ENCODE data around the gene PDZK1IP1. TPM values are rescaled to one million over a fixed set of nuclear protein-coding genes. Genes with fewer than 3 reads are reported as not detected.

The PDZK1IP1 gene
- total RNA-seq, 2 donors from 2014 or later: not detected

DNA sequence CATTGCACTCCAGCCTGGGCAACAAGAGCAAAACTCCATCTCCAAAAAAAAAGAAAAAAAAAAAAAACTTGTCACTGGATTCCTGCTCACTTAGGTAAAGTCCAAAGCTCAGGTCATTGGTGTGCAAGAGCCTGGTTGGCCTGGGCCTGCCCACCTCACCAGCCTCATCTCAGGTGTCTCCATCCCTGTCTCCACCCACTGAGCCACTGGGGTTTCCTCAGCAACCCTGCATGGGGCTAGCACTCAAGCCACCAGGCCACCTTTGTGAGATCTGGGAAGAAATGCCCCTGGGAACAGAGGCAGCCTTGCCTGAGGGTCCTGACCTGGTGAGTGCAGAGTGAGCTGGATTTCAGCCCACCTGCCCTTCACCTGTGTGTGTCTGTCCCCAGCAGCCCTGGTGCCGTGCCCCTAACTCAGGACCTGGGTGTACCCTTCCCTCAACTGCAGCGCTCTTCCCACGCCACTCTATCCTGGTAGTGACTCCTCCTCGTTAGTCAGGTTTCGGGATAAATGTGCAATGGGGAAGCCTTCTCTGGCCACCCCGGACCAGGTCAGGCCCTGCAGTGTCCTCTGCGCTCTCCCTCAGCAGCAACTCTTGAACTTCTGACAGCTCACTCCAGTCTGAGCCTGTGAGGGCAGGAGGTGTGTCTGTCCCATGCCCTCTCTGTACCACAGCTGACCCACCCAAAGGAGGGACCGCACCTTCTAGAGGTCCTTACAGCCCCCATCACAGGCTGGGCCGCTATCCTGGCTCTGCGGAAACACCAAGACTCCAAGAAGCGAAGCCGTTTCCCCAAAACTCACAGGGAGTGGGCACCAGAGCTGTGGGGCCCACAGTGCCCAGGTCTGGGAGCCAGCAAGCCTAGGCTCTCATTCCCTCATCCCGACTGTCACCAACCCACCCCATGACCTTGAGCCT, 3.3 kb downstream of the PDZK1IP1 start:
- H3K36me3 Mint-ChIP-seq (ENCODE audit: low read depth): no peaks in the 10 kb centered on the region
- H3K36me3 ChIP-seq (ENCODE audit: control insufficient read depth, insufficient read depth, low read length): no peaks in the 10 kb centered on the region
- H3K9me3 ChIP-seq (ENCODE audit: control insufficient read depth, low read length): no peaks in the 10 kb centered on the region
- peaks cover 5% of the 10 kb centered on the region for H3K9me3 Mint-ChIP-seq
- H3K9ac ChIP-seq (ENCODE audit: extremely low read depth, low read length, poor library complexity, severe bottlenecking): no peak overlapping the region
- no peak overlapping the region for H3K27ac ChIP-seq (ENCODE audit: low read depth, low read length)
- H3K4me1 ChIP-seq (ENCODE audit: control insufficient read depth, insufficient read depth, low read length): no peaks in the 10 kb centered on the region
- no peak overlapping the region for H3K27ac Mint-ChIP-seq
- peaks cover 12% of the 10 kb centered on the region for H3K4me1 Mint-ChIP-seq
- no peak overlapping the region for H3K4me3 Mint-ChIP-seq
- TF ChIP-seq, protein P1, sequence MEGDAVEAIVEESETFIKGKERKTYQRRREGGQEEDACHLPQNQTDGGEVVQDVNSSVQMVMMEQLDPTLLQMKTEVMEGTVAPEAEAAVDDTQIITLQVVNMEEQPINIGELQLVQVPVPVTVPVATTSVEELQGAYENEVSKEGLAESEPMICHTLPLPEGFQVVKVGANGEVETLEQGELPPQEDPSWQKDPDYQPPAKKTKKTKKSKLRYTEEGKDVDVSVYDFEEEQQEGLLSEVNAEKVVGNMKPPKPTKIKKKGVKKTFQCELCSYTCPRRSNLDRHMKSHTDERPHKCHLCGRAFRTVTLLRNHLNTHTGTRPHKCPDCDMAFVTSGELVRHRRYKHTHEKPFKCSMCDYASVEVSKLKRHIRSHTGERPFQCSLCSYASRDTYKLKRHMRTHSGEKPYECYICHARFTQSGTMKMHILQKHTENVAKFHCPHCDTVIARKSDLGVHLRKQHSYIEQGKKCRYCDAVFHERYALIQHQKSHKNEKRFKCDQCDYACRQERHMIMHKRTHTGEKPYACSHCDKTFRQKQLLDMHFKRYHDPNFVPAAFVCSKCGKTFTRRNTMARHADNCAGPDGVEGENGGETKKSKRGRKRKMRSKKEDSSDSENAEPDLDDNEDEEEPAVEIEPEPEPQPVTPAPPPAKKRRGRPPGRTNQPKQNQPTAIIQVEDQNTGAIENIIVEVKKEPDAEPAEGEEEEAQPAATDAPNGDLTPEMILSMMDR (conservative IDR thresholded peaks at IDR 0.05): no peak
- 93 to 97% methylated on average over 10 to 13 of the region's 13 CpGs for WGBS, 2 experiments (ENCODE audit: insufficient coverage in 1 of 2, insufficient read length in 1 of 2)
- H3K27me3 Mint-ChIP-seq (ENCODE audit: insufficient read depth): peaks cover 28% of the 10 kb centered on the region
- no peaks in the 10 kb centered on the region for H3K27me3 ChIP-seq (ENCODE audit: control insufficient read depth, insufficient read depth, low read length, poor library complexity, severe bottlenecking)
- DNase-seq: peak; percentile 51
- no peak overlapping the region for H3K4me3 ChIP-seq (ENCODE audit: low read length)

DNA sequence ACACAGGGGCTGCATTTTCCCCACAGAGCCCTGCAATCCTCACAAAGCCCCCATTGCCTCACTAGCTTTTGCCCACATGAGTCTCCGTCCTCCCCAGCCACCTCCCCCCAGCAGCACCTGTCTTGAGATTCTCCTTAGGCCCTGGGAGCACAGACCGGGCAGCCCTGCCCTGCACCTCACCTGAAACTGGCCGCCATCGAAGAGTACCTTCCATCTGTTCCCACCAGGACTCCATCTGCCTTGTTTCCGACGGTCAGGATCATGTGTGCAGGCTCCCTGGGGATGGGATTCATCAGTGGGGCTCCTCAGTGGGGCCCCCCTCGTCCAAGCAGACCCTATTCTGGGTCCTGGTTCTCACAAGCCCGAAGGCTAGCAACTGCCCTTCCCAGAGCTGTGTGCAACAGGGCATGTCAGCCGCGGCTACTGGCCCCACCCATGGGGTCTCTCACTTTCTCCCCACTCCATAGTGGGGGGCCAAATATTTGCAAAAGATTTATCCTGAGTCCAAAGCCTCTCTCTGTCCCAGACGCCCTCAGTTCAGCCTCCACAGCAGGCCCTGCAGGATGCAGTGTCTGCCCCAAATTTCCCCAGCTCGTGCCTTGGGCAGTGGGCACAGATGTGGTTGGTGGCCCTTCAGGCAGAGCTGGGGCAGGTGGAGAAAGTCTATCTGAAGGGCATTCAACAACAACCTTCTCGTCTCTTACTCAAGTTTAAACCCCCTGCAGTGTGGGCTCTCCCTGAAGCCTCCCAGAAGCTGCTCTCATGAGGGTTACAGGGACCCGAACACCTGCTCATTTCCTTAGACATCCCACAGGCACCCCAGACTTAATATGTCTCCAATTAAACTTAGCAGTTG, 4.8 kb downstream of the PDZK1IP1 start:
- Histone ChIP-seq H3K4me1 (ENCODE audit: control insufficient read depth, insufficient read depth, low read length) (no peaks in the 10 kb centered on the region), H3K27ac (ENCODE audit: low read depth, low read length) (no peak overlapping the region), H3K36me3 (ENCODE audit: control insufficient read depth, insufficient read depth, low read length) (no peaks in the 10 kb centered on the region), H3K9ac (ENCODE audit: extremely low read depth, low read length, poor library complexity, severe bottlenecking) (no peak overlapping the region), H3K4me3 (ENCODE audit: low read length) (no peak overlapping the region), H3K27me3 (ENCODE audit: control insufficient read depth, insufficient read depth, low read length, poor library complexity, severe bottlenecking) (peaks cover 8% of the 10 kb centered on the region), H3K9me3 (ENCODE audit: control insufficient read depth, low read length) (no peaks in the 10 kb centered on the region)
- Mint-ChIP-seq H3K36me3 (ENCODE audit: low read depth) (no peaks in the 10 kb centered on the region), H3K9me3 (peaks cover 5% of the 10 kb centered on the region), H3K27ac (no peak overlapping the region), H3K4me1 (peaks cover 6% of the 10 kb centered on the region), H3K27me3 (ENCODE audit: insufficient read depth) (peaks cover 41% of the 10 kb centered on the region), H3K4me3 (no peak overlapping the region)
- DNase-seq: no peak
- 85 to 87% methylated on average over 9 to 14 of the region's 14 CpGs for WGBS, 2 experiments (ENCODE audit: insufficient coverage in 1 of 2, insufficient read length in 1 of 2)
- TF ChIP-seq, protein P1 (conservative IDR thresholded peaks at IDR 0.05): no peak

DNA sequence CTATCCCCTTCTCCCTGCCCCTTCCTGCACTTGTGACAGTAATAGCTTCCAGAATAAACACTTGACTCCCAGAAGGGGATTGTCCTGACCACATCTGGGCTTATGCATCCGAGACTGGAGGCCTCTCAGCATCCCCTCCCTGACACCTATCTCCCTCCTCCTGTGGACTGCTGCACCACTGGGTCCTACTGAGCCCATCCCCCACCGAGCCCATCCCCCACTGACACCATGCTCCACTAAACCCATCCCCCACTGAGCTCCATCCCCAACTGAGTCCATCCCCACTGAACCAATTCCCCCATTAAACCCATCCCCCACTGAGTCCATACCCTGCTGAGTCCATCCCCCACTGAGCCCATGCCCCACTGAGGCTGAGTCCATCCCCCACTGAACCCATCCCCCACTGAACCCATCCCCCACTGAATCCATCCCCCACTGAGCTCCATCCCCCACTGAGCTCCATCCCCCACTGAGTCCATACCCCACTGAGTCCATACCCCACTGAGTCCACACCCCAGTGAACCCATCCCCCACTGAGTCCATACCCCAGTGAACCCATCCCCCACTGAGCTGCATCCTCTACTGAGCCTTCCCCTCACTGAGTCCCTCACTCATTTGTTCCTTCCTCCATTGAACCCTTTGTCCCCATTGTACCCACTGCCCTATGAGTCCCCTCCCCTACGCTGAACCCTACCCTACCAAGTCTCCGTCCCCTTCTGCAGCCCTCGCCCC, 5.6 kb downstream of the PDZK1IP1 start:
- TF ChIP-seq, protein P1 (conservative IDR thresholded peaks at IDR 0.05): no peak
- H3K4me3 Mint-ChIP-seq: no peak overlapping the region
- Histone ChIP-seq H3K9ac (ENCODE audit: extremely low read depth, low read length, poor library complexity, severe bottlenecking) (no peak overlapping the region), H3K4me1 (ENCODE audit: control insufficient read depth, insufficient read depth, low read length) (no peaks in the 10 kb centered on the region), H3K9me3 (ENCODE audit: control insufficient read depth, low read length) (no peaks in the 10 kb centered on the region), H3K36me3 (ENCODE audit: control insufficient read depth, insufficient read depth, low read length) (no peaks in the 10 kb centered on the region), H3K27ac (ENCODE audit: low read depth, low read length) (no peak overlapping the region), H3K4me3 (ENCODE audit: low read length) (no peak overlapping the region), H3K27me3 (ENCODE audit: control insufficient read depth, insufficient read depth, low read length, poor library complexity, severe bottlenecking) (peaks cover 12% of the 10 kb centered on the region)
- 82 to 90% methylated on average over 3 to 5 of the region's 5 CpGs for WGBS, 2 experiments (ENCODE audit: insufficient coverage in 1 of 2, insufficient read length in 1 of 2)
- H3K27me3 Mint-ChIP-seq (ENCODE audit: insufficient read depth): peaks cover 46% of the 10 kb centered on the region
- peak; percentile 58 for DNase-seq
- peaks cover 8% of the 10 kb centered on the region for H3K4me1 Mint-ChIP-seq
- no peak overlapping the region for H3K27ac Mint-ChIP-seq
- peaks cover 5% of the 10 kb centered on the region for H3K9me3 Mint-ChIP-seq
- no peaks in the 10 kb centered on the region for H3K36me3 Mint-ChIP-seq (ENCODE audit: low read depth)
